Gastrocnemius medialis (tissue), 4 donors: ENCODE measurements around the gene RCSD1.

Experiments used
- POLR2A ChIP-seq, 2 donors: fragments of 450-650 bp; IDR thresholded peaks; one replicate each; pipeline ENCODE4 v1.6.1; 2017; ENCODE audit warnings: antibody characterized with exemption in 2 of 2, mild to moderate bottlenecking in 2 of 2, moderate library complexity in 2 of 2
- TF ChIP-seq, protein P1 (sequence below), 5 experiments: fragments of 450-650 bp in 3 of 5; fragments of 200-600 bp in 2 of 5; sonication (generic) in 2 of 5; IDR thresholded peaks in 4 of 5; conservative IDR thresholded peaks in 1 of 5; 1 replicate in 4 of 5; 2 replicates in 1 of 5; pipeline ENCODE4 v1.5.1; 2016 to 2019; ENCODE audit warnings: antibody characterized with exemption in 5 of 5, mild to moderate bottlenecking in 3 of 5, moderate library complexity in 3 of 5

- TF ChIP-seq, protein P1, sequence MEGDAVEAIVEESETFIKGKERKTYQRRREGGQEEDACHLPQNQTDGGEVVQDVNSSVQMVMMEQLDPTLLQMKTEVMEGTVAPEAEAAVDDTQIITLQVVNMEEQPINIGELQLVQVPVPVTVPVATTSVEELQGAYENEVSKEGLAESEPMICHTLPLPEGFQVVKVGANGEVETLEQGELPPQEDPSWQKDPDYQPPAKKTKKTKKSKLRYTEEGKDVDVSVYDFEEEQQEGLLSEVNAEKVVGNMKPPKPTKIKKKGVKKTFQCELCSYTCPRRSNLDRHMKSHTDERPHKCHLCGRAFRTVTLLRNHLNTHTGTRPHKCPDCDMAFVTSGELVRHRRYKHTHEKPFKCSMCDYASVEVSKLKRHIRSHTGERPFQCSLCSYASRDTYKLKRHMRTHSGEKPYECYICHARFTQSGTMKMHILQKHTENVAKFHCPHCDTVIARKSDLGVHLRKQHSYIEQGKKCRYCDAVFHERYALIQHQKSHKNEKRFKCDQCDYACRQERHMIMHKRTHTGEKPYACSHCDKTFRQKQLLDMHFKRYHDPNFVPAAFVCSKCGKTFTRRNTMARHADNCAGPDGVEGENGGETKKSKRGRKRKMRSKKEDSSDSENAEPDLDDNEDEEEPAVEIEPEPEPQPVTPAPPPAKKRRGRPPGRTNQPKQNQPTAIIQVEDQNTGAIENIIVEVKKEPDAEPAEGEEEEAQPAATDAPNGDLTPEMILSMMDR (IDR thresholded peaks at IDR 0.05 in 4 of 5, conservative IDR thresholded peaks at IDR 0.05 in 1 of 5) = no peak
- no peak for TF ChIP-seq POLR2A (IDR thresholded peaks at IDR 0.05)
These were observed 104.8 kb downstream of the RCSD1 start for GRCh38 chr1:167734841-167735240.
